GM19328 (cell line): ENCODE measurements around the gene UBL5.

Experiments used
- ATAC-seq: cut with Tn5 transposase; IDR thresholded peaks from one replicate; pipeline ENCODE4 v1.9.1; 2021; ENCODE audit warnings: mild to moderate bottlenecking, moderate library complexity; ENCODE audit not compliant: unreplicated experiment

The UBL5 gene

DNA sequence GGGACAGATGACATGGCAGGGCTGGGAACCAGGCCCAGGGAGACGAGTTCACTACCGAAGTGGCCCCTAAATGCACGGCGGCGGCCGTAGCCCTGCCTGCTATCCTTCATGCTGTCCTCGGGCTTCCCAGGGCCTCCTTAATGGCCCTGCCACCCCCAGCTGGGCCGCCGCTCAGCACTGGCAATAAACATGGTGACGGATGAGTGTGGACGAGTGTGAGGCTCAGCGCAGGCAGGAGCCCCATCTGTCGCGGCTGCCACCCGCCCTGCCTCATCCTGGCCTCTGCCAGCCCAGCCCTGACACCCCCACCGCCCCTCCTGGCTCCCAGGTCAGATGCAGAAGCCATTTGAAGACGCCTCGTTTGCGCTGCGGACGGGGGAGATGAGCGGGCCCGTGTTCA lies 21.0 kb downstream of the UBL5 start:
- ATAC-seq, result no peak

DNA sequence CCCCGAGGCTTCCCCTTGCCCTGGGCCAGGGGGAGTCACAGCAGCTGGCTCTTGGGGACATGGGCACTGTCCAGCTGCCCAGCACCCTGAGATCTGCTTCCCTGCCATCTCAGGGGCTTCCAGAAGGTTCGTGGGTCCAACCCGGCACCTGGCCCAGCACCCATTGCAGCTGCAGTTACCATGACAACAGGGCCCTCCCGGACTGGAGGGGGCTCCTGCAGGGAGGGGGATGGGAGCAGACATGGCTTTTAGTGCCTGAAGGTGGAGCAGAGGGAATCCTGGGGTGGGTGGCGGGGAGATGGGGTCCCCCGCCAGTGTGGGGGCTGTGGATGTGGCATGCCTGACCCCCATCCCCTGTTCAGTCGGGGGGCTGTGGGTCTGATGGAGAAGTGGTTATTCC lies 22.1 kb downstream of the UBL5 start:
- ATAC-seq, result no peak

DNA sequence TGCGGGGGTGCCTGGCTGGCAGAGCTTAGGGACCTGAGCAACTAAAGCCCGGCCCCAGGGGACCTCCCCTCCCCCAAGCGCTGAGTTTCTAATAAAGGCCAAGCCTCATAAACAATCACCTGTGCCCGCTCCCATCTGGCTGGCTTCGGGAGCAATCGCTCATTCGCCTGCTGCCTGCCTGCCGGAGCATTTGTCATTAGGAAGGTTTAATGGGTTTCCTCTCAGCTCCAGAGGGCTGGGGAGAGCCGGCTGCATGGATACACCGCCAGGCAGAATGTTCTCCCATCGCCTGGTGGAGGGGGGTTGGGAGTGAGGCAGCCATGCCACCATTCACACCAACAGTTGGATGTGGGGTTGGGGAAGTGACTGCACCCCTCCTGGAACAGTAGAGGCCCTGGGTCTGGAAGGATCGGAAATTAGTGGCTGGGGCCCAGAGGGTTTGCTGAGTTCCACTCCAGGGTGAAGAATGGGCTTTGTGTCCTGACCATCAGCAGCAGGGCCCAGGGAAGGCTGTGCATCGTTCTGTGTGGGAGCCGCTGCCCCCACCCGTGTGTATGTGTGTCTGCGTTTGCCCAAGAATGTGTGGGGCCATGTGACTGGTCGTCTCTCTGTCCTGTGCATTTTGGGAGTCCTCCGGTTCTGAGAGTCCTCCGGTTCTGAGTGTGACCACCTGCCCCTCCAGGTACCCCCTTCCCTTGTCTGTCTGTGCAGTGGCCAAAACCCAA lies 22.7 kb downstream of the UBL5 start:
- no peak for ATAC-seq

DNA sequence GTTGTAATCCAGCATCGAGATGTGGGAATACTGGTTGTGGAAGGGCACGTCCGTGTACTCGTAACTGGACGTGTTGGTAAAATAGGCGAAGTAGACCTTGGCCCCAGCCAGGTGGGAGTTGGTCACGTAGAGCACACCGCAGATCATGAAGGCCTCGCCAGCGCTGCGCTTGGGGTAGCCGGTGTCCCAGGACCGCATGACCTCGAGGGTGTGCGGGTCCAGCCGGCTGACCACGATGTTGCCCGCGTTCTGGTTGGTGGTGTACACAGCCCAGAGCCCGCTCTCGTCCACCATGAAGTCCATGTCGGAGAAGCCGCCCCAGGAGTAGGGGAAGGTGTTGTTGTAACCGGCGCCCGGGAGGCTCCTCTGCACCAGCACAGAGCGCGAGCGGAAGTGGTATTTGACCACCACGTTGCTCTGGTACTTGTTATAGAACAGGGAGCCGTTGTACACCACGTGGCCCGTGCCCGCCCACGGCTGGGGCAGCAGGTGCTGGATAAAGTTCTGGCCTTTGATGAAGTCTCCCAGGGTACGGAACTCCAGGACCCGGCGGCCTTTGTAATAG lies 26.6 kb downstream of the UBL5 start:
- ATAC-seq, result no peak

DNA sequence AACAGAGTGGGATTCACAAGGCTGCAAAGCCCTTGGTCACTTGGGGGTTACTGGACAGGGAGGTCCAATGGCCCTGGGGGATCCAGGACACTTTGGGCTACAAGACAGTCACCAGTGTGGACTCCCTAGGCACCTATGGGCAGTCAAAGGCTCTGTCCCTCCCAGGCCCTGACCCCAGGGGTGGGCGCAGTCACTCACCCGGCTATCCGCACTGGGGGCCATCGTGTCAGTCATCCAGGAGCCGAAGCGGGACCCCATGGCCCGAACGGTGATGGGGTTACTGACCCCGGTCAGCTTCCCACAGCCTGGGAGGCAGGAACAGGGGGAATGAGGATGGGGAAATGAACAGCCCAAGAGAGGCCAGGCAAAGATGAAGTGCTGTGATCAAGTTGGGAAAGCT lies 28.9 kb downstream of the UBL5 start:
- ATAC-seq, result no peak

DNA sequence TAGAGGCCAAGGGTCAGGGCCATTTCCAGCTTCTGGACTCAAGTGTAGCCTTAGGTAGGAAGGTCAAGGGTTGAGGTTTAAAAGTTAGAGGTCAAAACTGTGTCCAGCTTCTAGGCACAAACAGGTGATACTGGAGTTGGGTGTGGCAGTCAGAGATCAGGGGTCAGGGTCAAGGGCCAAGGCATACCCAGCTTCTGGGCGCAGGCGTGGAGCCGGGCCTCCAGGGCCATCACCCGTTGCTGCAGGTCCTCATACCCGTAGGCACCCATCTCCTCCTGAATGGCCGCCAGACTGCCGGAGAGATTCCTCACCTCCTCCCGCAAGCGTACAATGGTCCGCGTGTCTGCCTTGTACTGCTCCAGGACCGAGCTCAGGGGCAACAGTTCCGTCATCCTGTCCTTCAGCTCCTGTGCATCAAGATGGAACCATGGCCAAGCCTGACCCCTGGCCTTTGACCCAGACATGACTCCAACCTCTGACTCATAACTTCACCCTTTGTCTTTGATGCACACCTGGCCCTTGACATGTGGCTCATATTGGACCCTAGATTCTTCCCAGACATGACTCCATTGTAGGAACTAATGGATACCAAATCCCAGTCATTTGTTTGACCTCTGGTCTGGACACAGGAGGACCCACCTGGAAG lies 29.5 kb downstream of the UBL5 start:
- no peak for ATAC-seq

DNA sequence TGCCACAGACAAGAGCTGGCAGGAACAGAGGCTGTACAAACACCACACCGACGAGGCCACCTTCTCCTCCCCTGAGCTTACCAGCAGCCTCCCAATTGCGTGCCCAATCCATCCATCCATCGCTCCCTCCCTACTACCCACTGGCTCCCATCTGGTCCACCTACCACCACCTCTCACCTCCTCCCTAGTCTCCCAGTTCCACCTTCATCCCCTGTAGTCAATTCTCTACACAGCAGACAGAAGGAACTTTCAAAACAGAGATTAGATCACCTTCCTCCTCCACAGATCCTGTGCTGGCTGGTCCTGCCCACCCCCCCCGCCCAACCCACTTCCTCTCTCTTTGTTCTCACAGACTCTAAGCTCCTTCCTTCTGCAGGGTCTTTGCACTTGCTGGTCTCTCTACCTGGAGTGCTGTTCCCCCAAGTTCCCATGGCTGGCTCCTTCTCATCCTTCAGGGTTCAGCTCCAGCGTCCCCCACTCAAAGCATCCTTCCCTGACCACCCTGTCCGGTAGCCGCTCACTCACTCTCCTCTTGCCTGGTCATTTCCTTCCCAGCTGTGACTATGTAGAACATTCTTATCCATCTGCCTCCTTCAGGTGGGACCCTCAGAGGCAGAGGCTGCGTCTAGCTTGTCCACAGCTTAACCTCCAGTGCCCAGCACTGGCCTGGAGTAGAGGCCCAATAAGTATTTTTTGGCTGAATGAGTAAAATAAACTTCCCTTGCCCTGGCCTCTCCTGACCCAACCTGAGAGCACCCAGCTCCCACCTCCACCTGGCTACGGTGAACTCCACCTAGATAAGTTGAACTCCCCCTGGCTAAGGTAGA lies 30.4 kb downstream of the UBL5 start:
- no peak for ATAC-seq

DNA sequence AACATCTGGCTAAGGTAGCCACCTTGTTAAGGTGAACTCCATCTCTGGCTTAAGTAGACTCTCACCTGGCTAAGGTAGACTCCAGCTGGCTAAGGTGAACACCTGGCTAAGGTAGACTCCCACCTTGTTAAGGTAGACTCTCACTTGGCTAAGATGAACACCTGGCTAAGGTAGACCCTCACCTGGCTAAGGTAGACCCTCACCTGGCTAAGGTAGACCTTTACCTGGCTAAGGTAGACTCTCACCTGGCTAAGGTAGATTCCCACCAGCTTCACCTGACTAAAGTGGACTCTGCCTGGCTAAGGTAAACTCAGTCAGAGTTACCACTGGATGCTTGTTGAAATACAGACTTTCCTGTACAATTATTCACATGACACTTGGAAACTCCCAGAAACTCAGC lies 31.0 kb downstream of the UBL5 start:
- ATAC-seq, result no peak

DNA sequence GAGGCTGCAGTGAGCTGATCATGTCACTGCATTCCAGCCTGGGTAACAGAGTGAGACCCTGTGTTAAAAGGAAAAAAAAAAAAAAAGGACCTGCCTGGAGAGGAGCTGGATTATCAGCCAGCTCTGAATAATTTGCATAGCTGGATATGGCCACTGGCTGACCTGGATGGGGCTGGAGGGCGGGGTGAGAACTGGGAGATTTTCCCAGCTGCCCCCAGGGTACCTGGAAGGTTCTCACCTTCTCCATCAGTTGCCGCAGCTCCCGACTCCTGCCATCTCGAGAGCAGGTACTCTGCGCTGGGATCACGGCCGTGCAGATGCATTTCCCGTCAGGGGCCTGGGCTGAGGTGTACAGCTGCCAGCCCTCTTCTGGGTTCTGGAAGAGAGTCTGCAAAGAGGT lies 32.7 kb downstream of the UBL5 start:
- no peak for ATAC-seq

DNA sequence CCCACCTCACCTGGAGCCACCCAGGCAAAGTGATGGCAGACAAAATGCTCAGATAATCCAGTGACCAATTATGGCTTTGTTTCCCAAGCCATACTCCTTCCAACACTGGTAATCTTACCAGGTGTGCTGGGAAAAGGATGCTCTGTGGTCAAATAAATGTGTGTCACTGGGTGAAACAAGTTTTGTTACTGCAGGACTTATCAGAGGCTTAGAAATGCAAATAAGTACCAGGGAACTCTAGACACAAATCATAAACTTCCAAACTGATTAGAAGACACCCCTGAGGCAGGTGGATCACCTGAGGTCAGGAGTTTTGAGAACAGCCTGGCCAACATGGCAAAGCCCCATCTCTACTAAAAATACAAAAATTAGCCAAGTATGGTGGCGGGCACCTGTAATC lies 33.8 kb downstream of the UBL5 start:
- ATAC-seq, result no peak

DNA sequence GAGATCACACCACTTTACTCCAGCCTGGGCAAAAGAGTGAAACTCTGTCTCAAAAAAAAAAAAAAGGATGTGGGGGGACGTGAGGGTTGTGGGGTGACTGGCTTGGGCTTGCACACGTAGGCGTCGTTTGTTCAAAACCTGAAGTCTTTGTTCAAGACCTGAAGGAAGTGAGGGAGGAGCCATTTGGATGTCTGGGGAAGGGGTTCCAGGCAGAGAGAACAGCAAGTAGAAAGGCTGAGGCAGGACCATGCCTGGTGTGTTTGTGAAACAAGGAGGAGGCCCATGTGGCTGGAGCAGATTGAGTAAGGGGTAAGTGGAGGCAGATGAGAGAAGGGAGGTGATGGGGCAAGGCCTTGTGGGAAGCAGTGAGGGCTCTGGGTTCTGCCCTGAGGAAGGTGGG lies 35.2 kb downstream of the UBL5 start:
- ATAC-seq, result no peak

DNA sequence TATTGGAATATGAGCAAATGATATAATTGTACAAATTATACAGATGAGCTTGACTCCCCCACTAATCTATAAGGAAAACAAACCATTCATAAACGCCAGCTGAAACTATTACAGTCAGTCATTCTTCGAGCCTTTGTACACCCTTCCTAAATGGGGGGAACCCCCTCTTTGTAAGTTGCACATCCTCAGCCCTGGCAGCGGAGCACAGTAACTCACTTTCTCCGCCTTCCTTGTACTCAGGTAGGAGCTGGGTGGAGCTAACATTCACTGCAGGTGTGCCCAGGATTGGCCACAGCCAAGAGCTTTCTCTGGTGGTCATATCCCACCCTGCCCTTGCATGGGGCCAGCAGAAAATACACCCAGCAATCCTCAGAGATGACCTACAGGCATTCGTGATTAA lies 36.0 kb downstream of the UBL5 start:
- no peak for ATAC-seq

DNA sequence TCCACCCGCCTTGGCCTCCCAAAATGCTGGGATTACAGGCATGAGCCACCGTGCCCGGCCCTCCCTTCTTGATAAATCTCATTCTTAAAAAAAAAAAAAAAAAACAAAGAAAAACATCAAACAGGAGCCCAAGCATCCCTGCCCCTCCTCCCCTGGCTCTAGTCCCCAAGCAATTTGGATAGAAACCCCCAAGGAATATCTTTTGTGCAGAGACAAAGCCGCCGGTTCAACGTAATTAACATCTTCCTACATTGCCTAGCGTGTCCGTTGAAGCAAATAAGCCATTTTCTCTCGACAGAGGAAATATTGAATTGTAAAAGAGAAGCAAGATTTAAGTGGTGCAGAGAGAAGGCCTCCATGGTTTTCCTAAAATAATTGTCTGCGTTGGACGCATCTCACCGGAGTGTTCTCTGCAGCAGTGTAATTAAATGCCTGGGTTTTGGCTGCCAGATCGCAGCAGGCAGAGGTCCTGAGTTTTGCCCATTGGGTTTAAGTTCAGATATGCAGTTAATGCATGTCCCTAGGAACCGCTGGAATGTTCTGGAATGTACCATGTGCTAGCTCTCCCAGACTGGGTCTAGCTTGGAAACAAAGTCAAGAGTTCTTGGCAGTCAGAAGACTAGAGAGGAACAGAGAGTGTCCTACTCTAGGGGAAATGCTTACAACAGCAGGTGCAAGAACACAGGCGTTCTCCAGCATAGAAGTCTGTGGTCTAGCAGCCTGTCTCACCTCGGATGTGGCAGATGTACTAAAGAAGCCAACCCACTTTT lies 38.2 kb downstream of the UBL5 start:
- ATAC-seq, result no peak

DNA sequence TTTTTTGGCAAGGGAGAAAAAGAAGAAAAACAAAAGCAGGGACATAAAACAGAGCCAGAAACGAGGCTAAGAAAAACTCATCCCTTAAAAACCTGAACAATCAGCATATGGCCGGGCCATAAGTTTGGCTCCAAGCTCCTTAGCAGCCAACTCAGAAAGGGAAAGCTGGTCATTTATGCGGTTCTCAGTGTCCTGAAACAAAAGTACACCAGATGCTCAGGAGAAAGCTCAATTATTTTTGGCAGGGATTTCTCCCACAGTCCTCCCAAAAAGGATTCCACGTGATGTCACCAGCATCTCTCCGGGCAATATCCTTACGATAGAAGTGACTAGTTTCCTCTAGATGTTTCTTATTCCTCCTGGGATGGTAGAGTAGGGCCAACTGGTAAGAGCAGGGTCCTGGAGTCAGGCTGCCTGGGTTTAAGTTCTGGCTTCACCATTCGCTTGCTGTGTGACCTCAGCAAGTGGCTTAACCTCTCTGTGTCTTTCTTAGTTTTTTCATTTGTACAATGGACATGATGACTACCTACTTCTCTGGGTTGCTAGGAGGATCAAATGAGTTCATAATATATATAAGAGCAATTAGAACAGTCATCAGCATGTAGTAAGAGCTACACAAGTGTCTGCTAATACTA lies 41.4 kb downstream of the UBL5 start:
- no peak for ATAC-seq

DNA sequence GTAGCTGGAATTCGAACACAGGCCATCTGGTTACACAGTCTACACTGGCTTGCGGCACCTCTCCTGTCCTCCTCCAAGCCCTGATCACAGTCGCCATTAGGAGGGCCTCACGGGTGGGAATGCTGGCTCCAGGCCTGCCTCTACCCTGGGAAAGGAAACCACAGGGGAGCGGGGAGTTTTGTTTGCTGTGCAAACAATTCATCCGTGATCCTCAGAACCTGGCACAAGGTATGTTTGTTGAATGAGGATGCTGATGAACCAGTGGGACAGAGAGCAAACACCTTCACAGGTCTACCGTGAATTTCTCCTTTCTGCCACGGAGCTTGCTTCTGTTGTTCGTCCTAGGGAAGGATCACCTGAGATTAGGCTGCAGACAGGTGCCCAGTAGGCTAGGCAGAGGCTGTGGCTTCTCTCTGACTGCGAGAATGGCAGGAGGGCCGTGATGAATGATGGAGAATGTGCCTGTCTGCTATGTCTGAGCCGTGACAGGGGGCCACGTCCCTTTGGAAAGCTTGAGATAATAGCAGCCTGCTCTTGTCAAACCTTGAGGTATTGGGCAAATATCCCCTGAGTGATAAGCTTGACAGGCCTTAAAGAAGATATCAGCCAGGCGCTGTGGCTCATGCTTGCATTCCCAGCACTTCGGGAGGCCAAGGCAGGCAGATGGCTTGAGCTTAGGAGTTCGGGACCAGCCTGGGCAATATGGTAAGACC lies 44.1 kb downstream of the UBL5 start:
- ATAC-seq, result no peak

DNA sequence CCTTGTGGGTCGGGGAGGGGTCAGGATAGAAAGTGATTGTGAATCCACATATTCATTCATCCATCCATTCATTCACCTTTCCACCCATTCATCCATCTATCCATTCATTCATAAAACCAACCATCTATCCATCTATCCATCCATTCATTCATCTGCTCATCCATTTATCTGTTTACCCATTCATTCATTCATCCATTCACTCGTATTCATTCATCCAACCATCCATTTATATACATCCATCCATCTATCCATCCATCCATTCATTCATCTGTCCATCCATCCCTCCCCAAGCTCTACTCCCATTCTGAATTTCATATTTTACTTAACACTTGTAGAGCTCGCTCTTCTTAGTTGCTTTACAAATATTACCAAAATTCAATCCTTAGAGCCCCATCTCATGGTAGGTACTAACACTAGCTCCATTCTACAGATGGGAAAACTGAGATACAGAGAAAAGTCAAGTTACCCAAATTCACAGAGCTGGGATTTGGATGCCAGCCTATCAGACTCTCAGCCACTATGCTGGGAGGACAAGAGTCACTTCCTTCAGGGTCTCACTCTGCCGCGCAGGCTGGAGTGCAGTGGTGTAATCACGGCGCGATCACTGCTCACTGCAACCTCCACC lies 45.0 kb downstream of the UBL5 start:
- ATAC-seq, result no peak

DNA sequence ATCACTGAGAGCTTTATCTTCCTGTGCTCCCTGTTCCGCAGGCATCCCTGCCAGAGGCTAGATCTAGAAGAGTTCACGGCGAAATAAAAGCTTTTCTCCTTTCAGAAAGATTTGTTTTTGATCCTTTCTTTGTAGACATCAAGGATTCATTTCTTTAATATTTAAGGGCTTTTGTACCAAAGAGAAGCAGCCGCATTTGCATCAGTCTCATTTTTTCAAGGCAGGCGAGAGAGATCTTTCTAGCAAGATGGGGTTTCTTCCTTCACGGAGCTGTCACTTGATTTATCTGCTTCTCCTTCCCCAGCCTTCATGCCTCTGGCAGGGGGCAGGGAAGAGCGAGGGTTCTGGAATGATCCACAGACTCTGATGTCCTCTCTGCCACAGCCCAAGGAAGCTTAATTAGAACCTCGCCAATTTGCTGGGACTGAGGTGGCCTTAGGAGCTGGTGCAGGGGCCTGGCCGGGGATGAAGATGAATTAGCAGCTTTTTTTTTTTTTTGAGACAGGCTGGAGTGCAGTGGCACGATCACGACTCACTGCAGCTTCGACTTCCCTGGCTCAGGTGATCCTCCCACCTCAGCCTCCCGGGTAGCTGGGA lies 47.4 kb downstream of the UBL5 start:
- ATAC-seq, result no peak

DNA sequence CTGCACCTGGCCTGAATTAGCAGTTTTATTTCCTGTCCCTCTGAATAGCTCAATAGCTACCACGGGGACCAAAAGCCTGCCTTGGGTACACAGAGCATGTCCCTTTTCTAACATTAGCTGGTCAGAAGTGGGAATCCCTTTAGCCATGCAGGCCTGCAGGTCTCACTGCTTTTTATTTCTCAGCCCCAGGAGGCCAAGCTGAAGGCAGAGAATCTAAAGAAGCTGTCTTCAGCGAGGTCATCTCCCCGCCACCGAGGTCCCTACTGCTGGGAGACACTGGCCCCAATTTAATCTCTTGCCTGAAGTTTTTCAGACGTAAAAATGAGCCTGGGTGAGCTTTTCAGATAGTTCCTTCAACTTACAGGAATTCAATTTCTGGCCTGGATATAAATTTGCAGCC lies 48.1 kb downstream of the UBL5 start:
- ATAC-seq, result no peak
